Thoracic aorta (tissue), 2 donors: ENCODE measurements around the gene HSPA12B. TPM values are rescaled to one million over a fixed set of nuclear protein-coding genes. Genes with fewer than 3 reads are reported as not detected.
A peak's percentile ranks its signal among the peaks of the same experiment; 100 is the strongest.

Source experiments
- ATAC-seq: fragments of 150-250 bp; one replicate; pipeline ENCODE4 v1.8.0; 2017; ENCODE audit warnings: low read depth; ENCODE audit not compliant: insufficient number of reproducible peaks, low FRiP score
- DNase-seq: peaks from one replicate; pipeline ENCODE4 v3.0.0-alpha.2; 2020; ENCODE audit warnings: low spot score
- H3K27ac ChIP-seq, 2 donors: fragments of 200-600 bp; sonication (generic); 1 replicate in 1 of 2; 2 replicates in 1 of 2; pipeline ENCODE4 v1.5.1; 2016; ENCODE audit warnings: mild to moderate bottlenecking in 2 of 2, moderate library complexity in 2 of 2
- H3K27me3 ChIP-seq: fragments of 200-600 bp; sonication (generic); replicated peaks from 2 replicates; pipeline ENCODE4 v1.6.0; 2016; ENCODE audit warnings: mild to moderate bottlenecking; ENCODE audit not compliant: insufficient read depth
- H3K36me3 ChIP-seq: fragments of 200-600 bp; sonication (generic); one replicate; pipeline ENCODE4 v1.5.1; 2016
- H3K4me1 ChIP-seq, 2 donors: fragments of 200-600 bp; sonication (generic); 1 replicate in 1 of 2; 2 replicates in 1 of 2; pipeline versions ENCODE4 v1.5.1 to v1.6.0; 2016; ENCODE audit warnings: low read depth in 2 of 2, mild to moderate bottlenecking in 1 of 2; ENCODE audit not compliant: control insufficient read depth in 1 of 2
- H3K4me3 ChIP-seq: fragments of 200-600 bp; sonication (generic); 2 replicates; pipeline ENCODE4 v1.5.1; 2016; ENCODE audit warnings: mild to moderate bottlenecking
- H3K9me3 ChIP-seq: fragments of 200-600 bp; sonication (generic); 2 replicates; pipeline ENCODE4 v1.5.1; 2016
- total RNA-seq, 2 donors: library from RNA; depleted of rRNA; stranded (reverse); fragments of >200 nt; gene quantifications; one replicate each; pipeline versions ENCODE4 v1.1.0 to v1.2.3, GENCODE V29; 2016
- TF ChIP-seq, protein P1 (sequence below): fragments of 200-600 bp; sonication (generic); IDR thresholded peaks from one replicate; pipeline ENCODE4 v1.5.1; 2019; ENCODE audit warnings: antibody characterized with exemption

Gene HSPA12B
- total RNA-seq, 2 donors from 2014 or later = 4.6 to 6.5 TPM

GRCh38 chr20:3748073-3748472, 15.6 kb downstream of the HSPA12B start:
- Histone ChIP-seq H3K4me3 (no peak overlapping the region), H3K27ac (no peak overlapping the region), H3K4me1 (peaks cover 0 to 23% of the 10 kb centered on the region in 2 donors), H3K9me3 (no peaks in the 10 kb centered on the region), H3K27me3 (no peaks in the 10 kb centered on the region), H3K36me3 (no peaks in the 10 kb centered on the region)
- TF ChIP-seq, protein P1, sequence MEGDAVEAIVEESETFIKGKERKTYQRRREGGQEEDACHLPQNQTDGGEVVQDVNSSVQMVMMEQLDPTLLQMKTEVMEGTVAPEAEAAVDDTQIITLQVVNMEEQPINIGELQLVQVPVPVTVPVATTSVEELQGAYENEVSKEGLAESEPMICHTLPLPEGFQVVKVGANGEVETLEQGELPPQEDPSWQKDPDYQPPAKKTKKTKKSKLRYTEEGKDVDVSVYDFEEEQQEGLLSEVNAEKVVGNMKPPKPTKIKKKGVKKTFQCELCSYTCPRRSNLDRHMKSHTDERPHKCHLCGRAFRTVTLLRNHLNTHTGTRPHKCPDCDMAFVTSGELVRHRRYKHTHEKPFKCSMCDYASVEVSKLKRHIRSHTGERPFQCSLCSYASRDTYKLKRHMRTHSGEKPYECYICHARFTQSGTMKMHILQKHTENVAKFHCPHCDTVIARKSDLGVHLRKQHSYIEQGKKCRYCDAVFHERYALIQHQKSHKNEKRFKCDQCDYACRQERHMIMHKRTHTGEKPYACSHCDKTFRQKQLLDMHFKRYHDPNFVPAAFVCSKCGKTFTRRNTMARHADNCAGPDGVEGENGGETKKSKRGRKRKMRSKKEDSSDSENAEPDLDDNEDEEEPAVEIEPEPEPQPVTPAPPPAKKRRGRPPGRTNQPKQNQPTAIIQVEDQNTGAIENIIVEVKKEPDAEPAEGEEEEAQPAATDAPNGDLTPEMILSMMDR = no peak
- ATAC-seq (no peak), DNase-seq (no peak)

GRCh38 chr20:3749087-3749688, 16.7 kb downstream of the HSPA12B start:
- H3K4me1 ChIP-seq = peaks cover 0 to 23% of the 10 kb centered on the region in 2 donors
- H3K9me3 ChIP-seq = no peaks in the 10 kb centered on the region
- H3K36me3 ChIP-seq = no peaks in the 10 kb centered on the region
- no peaks in the 10 kb centered on the region for H3K27me3 ChIP-seq
- no peak overlapping the region for H3K27ac ChIP-seq
- ATAC-seq = no peak
- no peak overlapping the region for H3K4me3 ChIP-seq
- TF ChIP-seq, protein P1 = no peak
- no peak for DNase-seq

DNA sequence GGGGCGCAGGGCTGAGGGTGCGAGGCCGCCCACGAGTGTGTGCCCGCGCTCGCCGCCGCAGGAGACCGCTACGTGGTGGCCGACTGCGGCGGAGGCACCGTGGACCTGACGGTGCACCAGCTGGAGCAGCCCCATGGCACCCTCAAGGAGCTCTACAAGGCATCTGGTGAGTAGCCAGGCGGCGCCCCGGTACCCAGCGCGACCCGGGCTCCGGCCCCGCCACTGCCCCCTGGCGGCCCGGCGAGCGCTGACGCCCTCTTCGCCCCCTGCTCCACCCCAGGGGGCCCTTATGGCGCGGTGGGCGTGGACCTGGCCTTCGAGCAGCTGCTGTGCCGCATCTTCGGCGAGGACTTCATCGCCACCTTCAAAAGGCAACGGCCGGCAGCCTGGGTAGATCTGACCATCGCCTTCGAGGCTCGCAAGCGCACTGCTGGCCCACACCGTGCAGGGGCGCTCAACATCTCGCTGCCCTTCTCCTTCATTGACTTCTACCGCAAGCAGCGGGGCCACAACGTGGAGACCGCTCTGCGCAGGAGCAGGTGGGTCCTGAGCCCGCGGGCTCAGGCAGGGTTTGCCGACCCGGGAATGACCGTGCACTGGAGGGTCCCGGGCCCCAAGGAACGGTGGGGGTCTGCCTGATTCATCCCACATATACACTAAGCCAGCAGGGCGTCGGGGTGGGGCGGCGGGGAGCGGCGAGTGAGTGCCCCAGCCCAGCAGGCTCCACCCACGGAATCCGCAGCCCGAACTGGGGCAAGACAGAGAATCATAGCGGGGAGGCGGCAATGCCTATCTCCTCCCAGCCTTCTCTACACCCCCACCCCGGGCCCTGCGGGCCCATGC, 17.4 kb downstream of the HSPA12B start:
- Histone ChIP-seq H3K4me1 (peaks cover 0 to 23% of the 10 kb centered on the region in 2 donors), H3K4me3 (no peak overlapping the region), H3K27ac (no peak overlapping the region), H3K36me3 (no peaks in the 10 kb centered on the region), H3K9me3 (no peaks in the 10 kb centered on the region), H3K27me3 (no peaks in the 10 kb centered on the region)
- TF ChIP-seq, protein P1 = peak; percentile 76
- ATAC-seq (no peak), DNase-seq (no peak)

GRCh38 chr20:3751305-3751674, 18.8 kb downstream of the HSPA12B start:
- H3K4me1 ChIP-seq = peaks cover 0 to 23% of the 10 kb centered on the region in 2 donors

More at GRCh38 chr20:3751305-3751674, 18.8 kb downstream of the HSPA12B start:
- Histone ChIP-seq H3K4me3 (peak overlapping the region; percentile 73), H3K27me3 (no peaks in the 10 kb centered on the region), H3K9me3 (no peaks in the 10 kb centered on the region), H3K36me3 (no peaks in the 10 kb centered on the region), H3K27ac (no peak overlapping the region)
- DNase-seq = no peak
- TF ChIP-seq, protein P1 = no peak
- ATAC-seq = no peak
